H1 (cell line): ENCODE results near the gene LYRM7. TPM values are rescaled to one million over a fixed set of nuclear protein-coding genes. Genes with fewer than 3 reads are reported as not detected.

Experiments used
- CTCF ChIA-PET: fragments of 300-600 bp; sonication (Branson Sonifier 250); formaldehyde crosslinking; loops from one replicate; lab custom pipeline; 2021; ENCODE audit not compliant: partially characterized antibody; lab: Charles Lee
- POLR2A ChIA-PET: fragments of 300-600 bp; sonication (Branson Sonifier 250); formaldehyde crosslinking; loops from one replicate; lab custom pipeline; 2021; ENCODE audit warnings: inconsistent platforms; ENCODE audit not compliant: partially characterized antibody; lab: Charles Lee
- DNase-seq, 2 experiments: peaks; one replicate each; pipeline versions ENCODE4 v3.0.0 to v3.0.0-alpha.2; 2010 to 2022; ENCODE audit warnings: low spot score in 2 of 2, low read depth in 1 of 2, mixed read lengths in 1 of 2
- FAIRE-seq: peaks from 2 replicates; lab custom pipeline; 2011; peaks lifted over from hg19 to GRCh38; lab: Jason Lieb, UNC
- H2AFZ ChIP-seq: 2 replicates; pipeline ENCODE4 v1.8.1; 2012; ENCODE audit warnings: low read length, inconsistent platforms
- H2AK5ac ChIP-seq: 2 replicates; pipeline ENCODE4 v1.6.1; 2013; ENCODE audit warnings: low read depth, low read length
- H2BK120ac ChIP-seq: replicated peaks from 2 replicates; pipeline ENCODE3; 2013; ENCODE audit warnings: low read depth, low read length, inconsistent platforms
- H2BK12ac ChIP-seq: 2 replicates; pipeline ENCODE4 v1.6.1; 2013; ENCODE audit warnings: low read depth, low read length
- H2BK15ac ChIP-seq: 2 replicates; pipeline ENCODE4 v1.6.1; 2013; ENCODE audit warnings: low read length
- H2BK20ac ChIP-seq: 2 replicates; pipeline ENCODE4 v1.6.1; 2013; ENCODE audit warnings: low read length
- H2BK5ac ChIP-seq: 2 replicates; pipeline ENCODE4 v1.6.1; 2013; ENCODE audit warnings: low read depth, low read length
- H3K14ac ChIP-seq: 2 replicates; pipeline ENCODE4 v1.6.1; 2013; ENCODE audit warnings: inconsistent platforms; ENCODE audit not compliant: insufficient read length
- H3K18ac ChIP-seq: 2 replicates; pipeline ENCODE4 v1.6.1; 2013; ENCODE audit warnings: low read length; ENCODE audit errors: extremely low read depth
- H3K23ac ChIP-seq: 2 replicates; pipeline ENCODE4 v1.6.1; 2013; ENCODE audit warnings: inconsistent platforms; ENCODE audit not compliant: insufficient read length
- H3K23me2 ChIP-seq: 2 replicates; pipeline ENCODE4 v1.6.1; 2013; ENCODE audit warnings: low read depth, low read length
- H3K27ac ChIP-seq: 2 replicates; pipeline ENCODE4 v1.6.1; 2011; ENCODE audit warnings: low read depth, low read length, inconsistent platforms
- H3K27me3 ChIP-seq, 4 experiments: replicated peaks in 1 of 4; 1 replicate in 1 of 4; 2 replicates in 3 of 4; pipeline versions ENCODE4 v1.6.1 to v1.8.1; 2011 to 2013; ENCODE audit warnings: low read length in 3 of 4, mild to moderate bottlenecking in 3 of 4, inconsistent platforms in 2 of 4, mixed read lengths in 2 of 4, moderate library complexity in 1 of 4; ENCODE audit not compliant: control insufficient read depth in 3 of 4, insufficient read depth in 3 of 4; ENCODE audit errors: extremely low read depth in 1 of 4
- H3K36me3 ChIP-seq, 4 experiments: 2 replicates each; pipeline versions ENCODE4 v1.6.1 to v1.8.1; 2011 to 2013; ENCODE audit warnings: mild to moderate bottlenecking in 4 of 4, low read length in 3 of 4, moderate library complexity in 2 of 4, control low read depth in 1 of 4, inconsistent platforms in 1 of 4; ENCODE audit not compliant: insufficient read depth in 4 of 4, control insufficient read depth in 2 of 4
- H3K4ac ChIP-seq: replicated peaks from 2 replicates; pipeline ENCODE3; 2013; ENCODE audit warnings: low read length, low read depth, mixed read lengths, inconsistent platforms; ENCODE audit not compliant: insufficient read length
- H3K4me1 ChIP-seq, 4 experiments: replicated peaks in 1 of 4; 1 replicate in 1 of 4; 2 replicates in 3 of 4; pipeline versions ENCODE4 v1.6.1 to v1.8.1; 2011 to 2013; ENCODE audit warnings: low read length in 3 of 4, inconsistent platforms in 2 of 4, mixed read lengths in 1 of 4; ENCODE audit not compliant: insufficient read depth in 4 of 4, control insufficient read depth in 3 of 4
- H3K4me2 ChIP-seq, 2 experiments: 2 replicates each; pipeline versions ENCODE4 v1.6.1 to v1.8.1; 2011 to 2013; ENCODE audit warnings: low read depth in 2 of 2, low read length in 2 of 2, control low read depth in 1 of 2, inconsistent platforms in 1 of 2, mild to moderate bottlenecking in 1 of 2; ENCODE audit not compliant: insufficient read depth in 1 of 2
- H3K4me3 ChIP-seq, 4 experiments: fragments of 200-600, 300-600 bp in 1 of 4; sonication (generic), shearing (Covaris generic), sonication (Bioruptor Twin) in 1 of 4; 2 replicates each; pipeline versions ENCODE4 v1.5.1 to v1.8.1; 2011 to 2016; ENCODE audit warnings: low read length in 4 of 4, low read depth in 3 of 4, control low read depth in 2 of 4, inconsistent platforms in 2 of 4, mild to moderate bottlenecking in 2 of 4, mixed read lengths in 1 of 4, moderate library complexity in 1 of 4; ENCODE audit not compliant: insufficient read depth in 2 of 4; ENCODE audit errors: extremely low read depth in 1 of 4
- H3K56ac ChIP-seq: replicated peaks from 2 replicates; pipeline ENCODE3; 2013; ENCODE audit warnings: low read depth, mild to moderate bottlenecking, mixed read lengths, low read length, inconsistent platforms; ENCODE audit not compliant: insufficient read length
- H3K79me1 ChIP-seq: 2 replicates; pipeline ENCODE4 v1.6.1; 2013; ENCODE audit warnings: low read depth, low read length, control low read depth
- H3K79me2 ChIP-seq, 2 experiments: 2 replicates each; pipeline versions ENCODE4 v1.6.1 to v1.8.1; 2012 to 2013; ENCODE audit warnings: low read length in 2 of 2, mild to moderate bottlenecking in 2 of 2, inconsistent platforms in 1 of 2; ENCODE audit not compliant: insufficient read depth in 2 of 2, control insufficient read depth in 1 of 2
- H3K9ac ChIP-seq, 4 experiments: replicated peaks in 1 of 4; 1 replicate in 1 of 4; 2 replicates in 3 of 4; pipeline versions ENCODE4 v1.6.1 to v1.8.1; 2011 to 2013; ENCODE audit warnings: low read depth in 3 of 4, low read length in 3 of 4, control low read depth in 2 of 4, mild to moderate bottlenecking in 2 of 4, moderate library complexity in 2 of 4, inconsistent platforms in 1 of 4; ENCODE audit errors: extremely low read depth in 1 of 4
- H3K9me3 ChIP-seq, 2 experiments: 2 replicates each; pipeline versions ENCODE4 v1.6.1 to v1.8.1; 2012 to 2013; ENCODE audit warnings: mild to moderate bottlenecking in 2 of 2, moderate library complexity in 2 of 2, control low read depth in 1 of 2, inconsistent platforms in 1 of 2, low read depth in 1 of 2, low read length in 1 of 2, mixed read lengths in 1 of 2; ENCODE audit not compliant: insufficient read depth in 2 of 2
- H4K20me1 ChIP-seq, 2 experiments: replicated peaks in 1 of 2; 2 replicates each; pipeline versions ENCODE3 to v1.8.1; 2011 to 2013; ENCODE audit warnings: inconsistent platforms in 2 of 2, low read length in 2 of 2, mild to moderate bottlenecking in 1 of 2; ENCODE audit not compliant: insufficient read depth in 2 of 2, control insufficient read depth in 1 of 2
- H4K5ac ChIP-seq: 2 replicates; pipeline ENCODE4 v1.6.1; 2013; ENCODE audit warnings: low read length, low read depth, mixed read lengths, inconsistent platforms; ENCODE audit not compliant: insufficient read length
- H4K8ac ChIP-seq: 2 replicates; pipeline ENCODE4 v1.8.0; 2013; ENCODE audit warnings: mild to moderate bottlenecking, moderate library complexity, low read length, inconsistent platforms; ENCODE audit not compliant: insufficient read depth; ENCODE audit errors: extremely low read depth
- H4K91ac ChIP-seq: replicated peaks from 2 replicates; pipeline ENCODE3; 2013; ENCODE audit warnings: low read length, mixed read lengths, inconsistent platforms; ENCODE audit not compliant: insufficient read length
- BRCA1 ChIP-seq: IDR thresholded peaks from 2 replicates; pipeline ENCODE4 v1.6.1; 2012; ENCODE audit warnings: low read depth, low read length, improper control_type of control experiment
- CBX5 ChIP-seq: fragments of 300-800, 300-1000 bp; sonication (generic); IDR thresholded peaks from 2 replicates; pipeline ENCODE4 v1.7.1; 2016; ENCODE audit warnings: antibody characterized with exemption, low read length, low read depth
- CTBP2 ChIP-seq: IDR thresholded peaks from 2 replicates; pipeline ENCODE4 v1.7.0; 2011; ENCODE audit warnings: borderline replicate concordance, mild to moderate bottlenecking, moderate library complexity, mixed read lengths, low read length; ENCODE audit not compliant: insufficient read depth, insufficient read length
- POLR2AphosphoS5 ChIP-seq: IDR thresholded peaks from 2 replicates; pipeline ENCODE4 v1.6.1; 2011; ENCODE audit warnings: low read depth, low read length
- RBBP5 ChIP-seq: IDR thresholded peaks from 2 replicates; pipeline ENCODE4 v1.7.1; 2012; ENCODE audit warnings: low read depth, mild to moderate bottlenecking, inconsistent platforms, low read length, moderate library complexity, borderline replicate concordance
- SIN3A ChIP-seq, 2 experiments: IDR thresholded peaks in 1 of 2; conservative IDR thresholded peaks in 1 of 2; 2 replicates each; pipeline ENCODE4 v1.6.1; 2011 to 2012; ENCODE audit warnings: low read length in 2 of 2, improper control_type of control experiment in 1 of 2, low read depth in 1 of 2, mild to moderate bottlenecking in 1 of 2
- SP2 ChIP-seq: IDR thresholded peaks from 2 replicates; pipeline ENCODE4 v1.6.1; 2012; ENCODE audit warnings: mild to moderate bottlenecking, low read length, inconsistent platforms
- SUZ12 ChIP-seq: fragments of 200-600 bp; sonication (generic); IDR thresholded peaks from 2 replicates; pipeline ENCODE4 v1.6.1; 2012; ENCODE audit warnings: mild to moderate bottlenecking, inconsistent platforms, low read length, moderate library complexity, mixed read lengths
- YY1 ChIP-seq: IDR thresholded peaks from 2 replicates; pipeline ENCODE4 v1.6.1; 2011; ENCODE audit warnings: low read depth, mild to moderate bottlenecking, low read length
- WGBS, 2 experiments: shearing (Covaris generic) in 1 of 2; methylation state at CpG; one replicate each; pipeline versions ENCODE4 v1.1.6 to v1.1.7; 2013 to 2015; ENCODE audit warnings: low lambda C conversion rate in 2 of 2, mixed read lengths in 2 of 2, inconsistent platforms in 1 of 2, low coverage in 1 of 2, missing lambda C conversion rate in 1 of 2; ENCODE audit not compliant: insufficient replicate concordance in 2 of 2, insufficient coverage in 1 of 2, insufficient read length in 1 of 2; ENCODE audit errors: extremely low coverage in 1 of 2, missing lambda C conversion rate in 1 of 2; 5-methylcytosine and 5-hydroxymethylcytosine counted together
- polyA plus RNA-seq, 7 experiments: library from polyadenylated mRNA; depleted of rRNA in 3 of 7; stranded (reverse) in 5 of 7; unstranded in 2 of 7; fragments of >200 nt in 5 of 7; fragments of 200-250 nt in 2 of 7; gene quantifications; 1 replicate in 5 of 7; 2 replicates in 1 of 7; 4 replicates in 1 of 7; pipeline versions ENCODE4 v1.2.1 to v1.2.3, GENCODE V29; 2011 to 2013; ENCODE audit warnings: missing spikeins in 2 of 7, mixed read lengths in 2 of 7
- total RNA-seq: library from RNA; stranded (reverse); fragmentation: NEBNext Ultra II Directional; extraction: Animal tissue kit (Norgen Biotek cat#: 25700); gene quantifications from 2 replicates; pipeline ENCODE4 v1.2.1, GENCODE V29; 2021
- TF ChIP-seq, protein P1 (sequence below): IDR thresholded peaks from 2 replicates; pipeline ENCODE4 v1.6.1; 2011; ENCODE audit warnings: low read length, improper control_type of control experiment
- TF ChIP-seq, protein P2 (sequence below): IDR thresholded peaks from 2 replicates; pipeline ENCODE4 v1.6.1; 2011; ENCODE audit warnings: low read depth, mild to moderate bottlenecking, low read length; ENCODE audit not compliant: insufficient read depth

LYRM7 gene
- total and polyA plus RNA-seq, 2 of the 8 experiments (the other 6 are each of a cell fraction or from before 2014, with no cell fraction given), result 1.9 to 12.6 TPM

DNA sequence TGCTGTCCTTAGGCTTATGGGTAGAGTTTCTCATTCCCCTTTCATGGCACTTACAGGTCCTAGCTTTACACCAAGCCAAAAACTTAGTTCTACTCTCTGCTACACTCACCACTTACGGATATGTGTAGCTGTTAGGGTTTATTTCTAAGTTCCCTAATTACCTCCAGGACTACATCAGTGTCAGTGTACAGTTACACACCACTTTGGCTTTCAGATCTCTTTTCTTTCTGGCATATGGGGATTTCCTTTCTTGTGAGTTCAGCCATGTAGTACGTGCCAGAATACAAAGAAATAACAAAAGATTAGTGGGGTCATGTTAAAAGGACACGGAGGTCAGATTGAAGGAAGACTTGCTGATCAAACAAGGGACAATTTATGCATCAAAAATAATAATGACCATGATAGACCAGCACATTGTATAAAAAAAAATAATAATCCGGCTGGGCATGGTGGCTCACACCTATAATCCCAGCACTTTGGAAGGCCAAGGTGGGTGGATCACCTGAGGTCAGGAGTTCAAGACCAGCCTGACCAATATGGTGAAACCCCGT, 41.8 kb downstream of the LYRM7 start:
- no peaks in the 10 kb centered on the region for H3K27me3 ChIP-seq
- H3K9ac ChIP-seq, result no peak overlapping the region
- H3K18ac ChIP-seq, result no peak overlapping the region
- no peak overlapping the region for H4K8ac ChIP-seq
- peaks cover 0 to 9% (median 2%) of the 10 kb centered on the region in 4 experiments; a peak in 2 of 7 replicates for H3K4me1 ChIP-seq
- no peak overlapping the region for H2BK5ac ChIP-seq
- no peaks in the 10 kb centered on the region for H3K36me3 ChIP-seq
- H3K23me2 ChIP-seq, result no peaks in the 10 kb centered on the region
- H2AK5ac ChIP-seq, result no peak overlapping the region
- H3K9me3 ChIP-seq, result no peaks in the 10 kb centered on the region
- FAIRE-seq (no peak), DNase-seq (no peak)
- H4K91ac ChIP-seq, result no peak overlapping the region
- 81% methylated on average over 5 of the region's 5 CpGs; no CpG with 5 or more reads in 1 of the 2 experiments for WGBS, 2 experiments
- no peak overlapping the region for H3K4me3 ChIP-seq
- H3K14ac ChIP-seq, result no peak overlapping the region
- no peak overlapping the region for H3K56ac ChIP-seq
- H2AFZ ChIP-seq, result no peak overlapping the region
- H3K4me2 ChIP-seq, result no peak overlapping the region
- H3K4ac ChIP-seq, result no peak overlapping the region
- ChIA-PET POLR2A (interaction anchor here (0.7 kb wide), 2 partner anchors 14 to 67 kb away, joined by 3 read pairs; no protein-coding TSS in a partner anchor), CTCF (interaction anchor here (0.6 to 1.6 kb wide), 4 partner anchors 13 to 172 kb away, joined by 3 to 4 read pairs (median 3); no protein-coding TSS in a partner anchor)
- no peaks in the 10 kb centered on the region for H4K20me1 ChIP-seq
- no peak overlapping the region for H2BK20ac ChIP-seq
- H3K79me1 ChIP-seq, result no peaks in the 10 kb centered on the region
- no peak overlapping the region for H4K5ac ChIP-seq
- no peak overlapping the region for H3K23ac ChIP-seq
- no peak overlapping the region for H3K27ac ChIP-seq
- no peak overlapping the region for H2BK12ac ChIP-seq
- H2BK15ac ChIP-seq, result no peak overlapping the region
- no peaks in the 10 kb centered on the region for H3K79me2 ChIP-seq
- no peak overlapping the region for H2BK120ac ChIP-seq
- TF ChIP-seq, protein P1, sequence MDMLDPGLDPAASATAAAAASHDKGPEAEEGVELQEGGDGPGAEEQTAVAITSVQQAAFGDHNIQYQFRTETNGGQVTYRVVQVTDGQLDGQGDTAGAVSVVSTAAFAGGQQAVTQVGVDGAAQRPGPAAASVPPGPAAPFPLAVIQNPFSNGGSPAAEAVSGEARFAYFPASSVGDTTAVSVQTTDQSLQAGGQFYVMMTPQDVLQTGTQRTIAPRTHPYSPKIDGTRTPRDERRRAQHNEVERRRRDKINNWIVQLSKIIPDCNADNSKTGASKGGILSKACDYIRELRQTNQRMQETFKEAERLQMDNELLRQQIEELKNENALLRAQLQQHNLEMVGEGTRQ, result no peak
- TF ChIP-seq YY1 (no peak), CBX5 (no peak), RBBP5 (no peak), SP2 (no peak), BRCA1 (no peak), SIN3A (conservative IDR thresholded peaks at IDR 0.05 in 1 of 2, IDR thresholded peaks at IDR 0.05 in 1 of 2; ENCODE audit: low read depth in 1 of 2, low read length in 2 of 2) (no peak), SUZ12 (no peak), POLR2AphosphoS5 (no peak), CTBP2 (no peak)
- TF ChIP-seq, protein P2, sequence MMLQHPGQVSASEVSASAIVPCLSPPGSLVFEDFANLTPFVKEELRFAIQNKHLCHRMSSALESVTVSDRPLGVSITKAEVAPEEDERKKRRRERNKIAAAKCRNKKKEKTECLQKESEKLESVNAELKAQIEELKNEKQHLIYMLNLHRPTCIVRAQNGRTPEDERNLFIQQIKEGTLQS, result no peak
